ENCODE results near the gene ENPP4.
"Not testable (repeated sequence)": the region's sequence is repeated elsewhere in the genome, so short reads cannot be mapped to it uniquely, and the experiment has no call there.

ENPP4 gene

GRCh38 chr6:46102123-46102522, 27.7 kb upstream of the ENPP4 start:
- H3K4me1 ChIP-seq (ENCODE audit: control insufficient read depth, insufficient read depth, low read length, poor library complexity, severe bottlenecking) = no peaks in the 10 kb centered on the region
- H3K9me3 ChIP-seq (ENCODE audit: control insufficient read depth, low read length) = peaks cover 2% of the 10 kb centered on the region
- H3K4me3 ChIP-seq (ENCODE audit: insufficient read depth, low read depth, low read length, poor library complexity, severe bottlenecking) = no peak overlapping the region
- DNase-seq = no peak
- H3K36me3 ChIP-seq (ENCODE audit: control insufficient read depth, insufficient read depth, low read length) = no peaks in the 10 kb centered on the region
- H3K27ac ChIP-seq (ENCODE audit: insufficient read depth, low read length, poor library complexity, severe bottlenecking) = no peak overlapping the region
- H3K27me3 ChIP-seq (replicated peaks; ENCODE audit: control insufficient read depth, insufficient read depth, low read length, poor library complexity, severe bottlenecking) = no peaks in the 10 kb centered on the region

- Histone ChIP-seq H3K4me1 (ENCODE audit: control insufficient read depth, insufficient read depth, low read length, poor library complexity, severe bottlenecking) (no peaks in the 10 kb centered on the region), H3K27me3 (replicated peaks; ENCODE audit: control insufficient read depth, insufficient read depth, low read length, poor library complexity, severe bottlenecking) (no peaks in the 10 kb centered on the region), H3K36me3 (ENCODE audit: control insufficient read depth, insufficient read depth, low read length) (no peaks in the 10 kb centered on the region), H3K9me3 (ENCODE audit: control insufficient read depth, low read length) (peaks cover 3% of the 10 kb centered on the region), H3K27ac (ENCODE audit: insufficient read depth, low read length, poor library complexity, severe bottlenecking) (no peak overlapping the region), H3K4me3 (ENCODE audit: insufficient read depth, low read depth, low read length, poor library complexity, severe bottlenecking) (no peak overlapping the region)
- DNase-seq = no peak
Measured at GRCh38 chr6:46103441-46104115, 26.2 kb upstream of the ENPP4 start.

GRCh38 chr6:46104209-46104608, 25.6 kb upstream of the ENPP4 start:
- no peak overlapping the region for H3K27ac ChIP-seq (ENCODE audit: insufficient read depth, low read length, poor library complexity, severe bottlenecking)
- H3K4me3 ChIP-seq (ENCODE audit: insufficient read depth, low read depth, low read length, poor library complexity, severe bottlenecking) = no peak overlapping the region
- no peaks in the 10 kb centered on the region for H3K36me3 ChIP-seq (ENCODE audit: control insufficient read depth, insufficient read depth, low read length)
- no peak for DNase-seq
- H3K27me3 ChIP-seq (replicated peaks; ENCODE audit: control insufficient read depth, insufficient read depth, low read length, poor library complexity, severe bottlenecking) = no peaks in the 10 kb centered on the region
- peaks cover 3% of the 10 kb centered on the region for H3K9me3 ChIP-seq (ENCODE audit: control insufficient read depth, low read length)
- H3K4me1 ChIP-seq (ENCODE audit: control insufficient read depth, insufficient read depth, low read length, poor library complexity, severe bottlenecking) = no peaks in the 10 kb centered on the region

GRCh38 chr6:46105568-46105967, 24.2 kb upstream of the ENPP4 start:
- Histone ChIP-seq H3K27ac (ENCODE audit: insufficient read depth, low read length, poor library complexity, severe bottlenecking) (no peak overlapping the region), H3K4me1 (ENCODE audit: control insufficient read depth, insufficient read depth, low read length, poor library complexity, severe bottlenecking) (no peaks in the 10 kb centered on the region), H3K4me3 (ENCODE audit: insufficient read depth, low read depth, low read length, poor library complexity, severe bottlenecking) (no peak overlapping the region), H3K9me3 (ENCODE audit: control insufficient read depth, low read length) (peaks cover 3% of the 10 kb centered on the region), H3K27me3 (replicated peaks; ENCODE audit: control insufficient read depth, insufficient read depth, low read length, poor library complexity, severe bottlenecking) (no peaks in the 10 kb centered on the region), H3K36me3 (ENCODE audit: control insufficient read depth, insufficient read depth, low read length) (no peaks in the 10 kb centered on the region)
- no peak for DNase-seq

GRCh38 chr6:46113370-46113769, 16.4 kb upstream of the ENPP4 start:
- Histone ChIP-seq H3K4me3 (ENCODE audit: insufficient read depth, low read depth, low read length, poor library complexity, severe bottlenecking) (no peak overlapping the region), H3K27me3 (replicated peaks; ENCODE audit: control insufficient read depth, insufficient read depth, low read length, poor library complexity, severe bottlenecking) (no peaks in the 10 kb centered on the region), H3K27ac (ENCODE audit: insufficient read depth, low read length, poor library complexity, severe bottlenecking) (no peak overlapping the region), H3K4me1 (ENCODE audit: control insufficient read depth, insufficient read depth, low read length, poor library complexity, severe bottlenecking) (no peaks in the 10 kb centered on the region), H3K36me3 (ENCODE audit: control insufficient read depth, insufficient read depth, low read length) (no peaks in the 10 kb centered on the region), H3K9me3 (ENCODE audit: control insufficient read depth, low read length) (no peaks in the 10 kb centered on the region)
- no peak for DNase-seq

- no peaks in the 10 kb centered on the region for H3K4me1 ChIP-seq (ENCODE audit: control insufficient read depth, insufficient read depth, low read length, poor library complexity, severe bottlenecking)
- H3K9me3 ChIP-seq (ENCODE audit: control insufficient read depth, low read length) = no peaks in the 10 kb centered on the region
- H3K36me3 ChIP-seq (ENCODE audit: control insufficient read depth, insufficient read depth, low read length) = no peaks in the 10 kb centered on the region
- no peak for DNase-seq
- H3K27me3 ChIP-seq (replicated peaks; ENCODE audit: control insufficient read depth, insufficient read depth, low read length, poor library complexity, severe bottlenecking) = no peaks in the 10 kb centered on the region
- no peak overlapping the region for H3K27ac ChIP-seq (ENCODE audit: insufficient read depth, low read length, poor library complexity, severe bottlenecking)
- H3K4me3 ChIP-seq (ENCODE audit: insufficient read depth, low read depth, low read length, poor library complexity, severe bottlenecking) = no peak overlapping the region
Measured at GRCh38 chr6:46115634-46116033, 14.2 kb upstream of the ENPP4 start.

- Histone ChIP-seq H3K27me3 (replicated peaks; ENCODE audit: control insufficient read depth, insufficient read depth, low read length, poor library complexity, severe bottlenecking) (no peaks in the 10 kb centered on the region), H3K27ac (ENCODE audit: insufficient read depth, low read length, poor library complexity, severe bottlenecking) (no peak overlapping the region), H3K4me1 (ENCODE audit: control insufficient read depth, insufficient read depth, low read length, poor library complexity, severe bottlenecking) (no peaks in the 10 kb centered on the region), H3K4me3 (ENCODE audit: insufficient read depth, low read depth, low read length, poor library complexity, severe bottlenecking) (no peak overlapping the region), H3K9me3 (ENCODE audit: control insufficient read depth, low read length) (no peaks in the 10 kb centered on the region), H3K36me3 (ENCODE audit: control insufficient read depth, insufficient read depth, low read length) (no peaks in the 10 kb centered on the region)
- no peak for DNase-seq
Measured at GRCh38 chr6:46116289-46116688, 13.5 kb upstream of the ENPP4 start.

GRCh38 chr6:46118157-46118556, 11.6 kb upstream of the ENPP4 start:
- H3K4me1 ChIP-seq (ENCODE audit: control insufficient read depth, insufficient read depth, low read length, poor library complexity, severe bottlenecking) = no peaks in the 10 kb centered on the region
- no peak overlapping the region for H3K27ac ChIP-seq (ENCODE audit: insufficient read depth, low read length, poor library complexity, severe bottlenecking)
- no peaks in the 10 kb centered on the region for H3K36me3 ChIP-seq (ENCODE audit: control insufficient read depth, insufficient read depth, low read length)
- no peak overlapping the region for H3K4me3 ChIP-seq (ENCODE audit: insufficient read depth, low read depth, low read length, poor library complexity, severe bottlenecking)
- H3K9me3 ChIP-seq (ENCODE audit: control insufficient read depth, low read length) = no peaks in the 10 kb centered on the region
- no peak for DNase-seq
- no peaks in the 10 kb centered on the region for H3K27me3 ChIP-seq (replicated peaks; ENCODE audit: control insufficient read depth, insufficient read depth, low read length, poor library complexity, severe bottlenecking)

GRCh38 chr6:46118836-46119235, 11.0 kb upstream of the ENPP4 start:
- H3K9me3 ChIP-seq (ENCODE audit: control insufficient read depth, low read length) = no peaks in the 10 kb centered on the region
- no peaks in the 10 kb centered on the region for H3K36me3 ChIP-seq (ENCODE audit: control insufficient read depth, insufficient read depth, low read length)
- no peak for DNase-seq
- H3K27ac ChIP-seq (ENCODE audit: insufficient read depth, low read length, poor library complexity, severe bottlenecking) = no peak overlapping the region
- H3K27me3 ChIP-seq (replicated peaks; ENCODE audit: control insufficient read depth, insufficient read depth, low read length, poor library complexity, severe bottlenecking) = no peaks in the 10 kb centered on the region
- no peaks in the 10 kb centered on the region for H3K4me1 ChIP-seq (ENCODE audit: control insufficient read depth, insufficient read depth, low read length, poor library complexity, severe bottlenecking)
- no peak overlapping the region for H3K4me3 ChIP-seq (ENCODE audit: insufficient read depth, low read depth, low read length, poor library complexity, severe bottlenecking)

GRCh38 chr6:46119679-46120078, 10.1 kb upstream of the ENPP4 start:
- H3K4me3 ChIP-seq (ENCODE audit: insufficient read depth, low read depth, low read length, poor library complexity, severe bottlenecking); H3K9me3 ChIP-seq (ENCODE audit: control insufficient read depth, low read length); H3K27me3 ChIP-seq (replicated peaks; ENCODE audit: control insufficient read depth, insufficient read depth, low read length, poor library complexity, severe bottlenecking); DNase-seq; H3K27ac ChIP-seq (ENCODE audit: insufficient read depth, low read length, poor library complexity, severe bottlenecking); H3K36me3 ChIP-seq (ENCODE audit: control insufficient read depth, insufficient read depth, low read length); H3K4me1 ChIP-seq (ENCODE audit: control insufficient read depth, insufficient read depth, low read length, poor library complexity, severe bottlenecking): not testable (repeated sequence)
